Stimulated activated CD4-positive, alpha-beta T cell treated with anti-CD3 and anti-CD28 coated beads, TNF-alpha, amount 100 ng/mL, for 4 hours (primary cell): ENCODE measurements around the gene PFKFB2.
A peak's percentile ranks its signal among the peaks of the same experiment; 100 is the strongest.

Source experiments
- DNase-seq, 3 experiments: peaks; one replicate each; pipeline ENCODE4 v3.0.0-alpha.2; 2020; ENCODE audit warnings: low read depth in 3 of 3

PFKFB2 gene

GRCh38 chr1:207067185-207067584 lies 14.1 kb downstream of the PFKFB2 start:
- no peak for DNase-seq

GRCh38 chr1:207067665-207068064 lies 14.6 kb downstream of the PFKFB2 start:
- no peak for DNase-seq

- no peak for DNase-seq
Measured at GRCh38 chr1:207069061-207069460, 16.0 kb downstream of the PFKFB2 start.

- no peak for DNase-seq
Measured at GRCh38 chr1:207069858-207070506, 16.9 kb downstream of the PFKFB2 start.

GRCh38 chr1:207070811-207071210 lies 17.7 kb downstream of the PFKFB2 start:
- no peak for DNase-seq

- no peak for DNase-seq
Measured at GRCh38 chr1:207071426-207071825, 18.4 kb downstream of the PFKFB2 start.

GRCh38 chr1:207072233-207072632 lies 19.2 kb downstream of the PFKFB2 start:
- DNase-seq: no peak

- DNase-seq: no peak
Measured at GRCh38 chr1:207073906-207074820, 21.1 kb downstream of the PFKFB2 start.

- no peak for DNase-seq
Measured at GRCh38 chr1:207076181-207076955, 23.3 kb downstream of the PFKFB2 start.

- no peak for DNase-seq
Measured at GRCh38 chr1:207077012-207077411, 23.9 kb downstream of the PFKFB2 start.

- peak in 2 of 3 experiments; percentile 28 to 45 for DNase-seq
Measured at GRCh38 chr1:207077470-207078377, 24.6 kb downstream of the PFKFB2 start.

GRCh38 chr1:207078578-207079132 lies 25.6 kb downstream of the PFKFB2 start:
- no peak for DNase-seq

GRCh38 chr1:207079706-207080241 lies 26.7 kb downstream of the PFKFB2 start:
- no peak for DNase-seq

GRCh38 chr1:207081088-207081487 lies 28.0 kb downstream of the PFKFB2 start:
- no peak for DNase-seq

GRCh38 chr1:207081806-207082205 lies 28.7 kb downstream of the PFKFB2 start:
- no peak for DNase-seq

GRCh38 chr1:207084232-207084631 lies 31.2 kb downstream of the PFKFB2 start:
- no peak for DNase-seq

GRCh38 chr1:207084701-207085180 lies 31.7 kb downstream of the PFKFB2 start:
- peak in 2 of 3 experiments; percentile 22 to 46 for DNase-seq

- no peak for DNase-seq
Measured at GRCh38 chr1:207085887-207086286, 32.8 kb downstream of the PFKFB2 start.

GRCh38 chr1:207088161-207088560 lies 35.1 kb downstream of the PFKFB2 start:
- DNase-seq: no peak
